Tibial nerve (tissue), 4 donors: ENCODE results near the gene PKP1. TPM values are rescaled to one million over a fixed set of nuclear protein-coding genes. Genes with fewer than 3 reads are reported as not detected.

Experiments used
- DNase-seq, 2 donors: peaks; one replicate each; pipeline ENCODE4 v3.0.0-alpha.2; 2019; ENCODE audit warnings: low spot score in 2 of 2
- H3K27ac ChIP-seq, 4 donors: fragments of 200-600 bp; sonication (generic) in 3 of 4; one replicate each; pipeline ENCODE4 v1.5.1; 2017 to 2019; ENCODE audit warnings: mild to moderate bottlenecking in 1 of 4
- H3K27me3 ChIP-seq, 2 donors: fragments of 200-600 bp; sonication (generic) in 1 of 2; one replicate each; pipeline versions ENCODE4 v1.5.1 to v1.6.0; 2017 to 2019
- H3K36me3 ChIP-seq, 3 donors: fragments of 200-600 bp; sonication (generic); one replicate each; pipeline ENCODE4 v1.5.1; 2018 to 2019
- H3K4me1 ChIP-seq, 4 donors: fragments of 200-600 bp; sonication (generic) in 3 of 4; one replicate each; pipeline ENCODE4 v1.5.1; 2017 to 2019
- H3K4me3 ChIP-seq, 4 donors: fragments of 200-600 bp; sonication (generic) in 3 of 4; one replicate each; pipeline ENCODE4 v1.5.1; 2017 to 2019; ENCODE audit warnings: mild to moderate bottlenecking in 1 of 4, moderate library complexity in 1 of 4
- H3K9me3 ChIP-seq, 4 donors: fragments of 200-600 bp; sonication (generic) in 3 of 4; one replicate each; pipeline ENCODE4 v1.5.1; 2017 to 2019
- CTCF ChIP-seq, 5 experiments: fragments of 200-600 bp in 3 of 5; fragments of 450-650 bp in 2 of 5; sonication (generic) in 3 of 5; IDR thresholded peaks; one replicate each; pipeline ENCODE4 v1.5.1; 2016 to 2019; ENCODE audit warnings: antibody characterized with exemption in 5 of 5, mild to moderate bottlenecking in 3 of 5, moderate library complexity in 2 of 5
- EP300 ChIP-seq, 2 donors: sonication (generic); formaldehyde crosslinking; IDR thresholded peaks; one replicate each; pipeline ENCODE4 v1.6.1; 2017; ENCODE audit warnings: antibody characterized with exemption in 2 of 2, mild to moderate bottlenecking in 1 of 2
- POLR2A ChIP-seq, 2 donors: fragments of 450-650 bp; IDR thresholded peaks; one replicate each; pipeline ENCODE4 v1.6.1; 2017; ENCODE audit warnings: antibody characterized with exemption in 2 of 2, mild to moderate bottlenecking in 2 of 2, moderate library complexity in 2 of 2
- WGBS, 2 donors: methylation state at CpG; one replicate each; pipeline ENCODE4 v1.1.5; 2018; 5-methylcytosine and 5-hydroxymethylcytosine counted together
- total RNA-seq, 4 donors: library from RNA; depleted of rRNA; stranded (reverse); fragments of >200 nt; gene quantifications; one replicate each; pipeline ENCODE4 v1.1.0, GENCODE V29; 2016

The PKP1 gene
- total RNA-seq, 4 donors from 2014 or later, result 0.22 to 0.90 (median 0.39) TPM; not detected in 1

GRCh38 chr1:201327687-201328240 is 44.5 kb downstream of the PKP1 start:
- H3K27ac ChIP-seq, result no peak overlapping the region
- WGBS, 2 donors, result 87 to 93% methylated on average over 7 of the region's 7 CpGs
- H3K27me3 ChIP-seq, result no peaks in the 10 kb centered on the region
- no peaks in the 10 kb centered on the region for H3K9me3 ChIP-seq
- TF ChIP-seq CTCF (IDR thresholded peaks at IDR 0.05) (no peak), POLR2A (IDR thresholded peaks at IDR 0.05) (no peak), EP300 (IDR thresholded peaks at IDR 0.05) (no peak)
- H3K4me3 ChIP-seq, result no peak overlapping the region
- no peak for DNase-seq
- H3K36me3 ChIP-seq, result no peaks in the 10 kb centered on the region
- H3K4me1 ChIP-seq, result no peaks in the 10 kb centered on the region

- Histone ChIP-seq H3K4me1 (no peaks in the 10 kb centered on the region), H3K27me3 (no peaks in the 10 kb centered on the region), H3K4me3 (no peak overlapping the region), H3K9me3 (no peaks in the 10 kb centered on the region), H3K27ac (no peak overlapping the region), H3K36me3 (no peaks in the 10 kb centered on the region)
- no peak for TF ChIP-seq POLR2A (IDR thresholded peaks at IDR 0.05)
- WGBS, 2 donors, result 79 to 81% methylated on average over 4 of the region's 4 CpGs
- DNase-seq, result no peak
Measured at GRCh38 chr1:201328576-201328975, 45.3 kb downstream of the PKP1 start.

DNA sequence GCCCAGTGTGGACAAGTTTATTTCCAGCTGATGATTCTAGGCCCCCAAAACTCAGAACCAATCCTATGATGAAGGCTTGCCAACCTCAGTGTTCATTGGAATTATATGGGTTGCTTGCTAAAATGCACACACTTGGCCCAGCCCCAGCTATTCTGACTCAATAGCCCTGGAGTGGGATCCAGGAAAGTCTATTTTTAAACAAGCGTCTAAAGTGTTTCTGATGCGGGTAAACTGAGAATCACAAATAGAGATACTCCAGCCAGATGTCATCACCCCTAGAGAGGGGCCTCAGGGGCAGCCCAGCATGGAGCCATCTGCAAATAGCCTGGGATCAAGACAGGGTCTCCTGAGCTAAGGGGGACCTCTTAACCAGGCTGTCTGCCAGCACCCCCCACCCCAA is 46.0 kb downstream of the PKP1 start:
- no peak for DNase-seq
- TF ChIP-seq CTCF (IDR thresholded peaks at IDR 0.05), result no peak
- Histone ChIP-seq H3K4me1 (no peaks in the 10 kb centered on the region), H3K27ac (no peak overlapping the region), H3K4me3 (no peak overlapping the region), H3K27me3 (no peaks in the 10 kb centered on the region), H3K36me3 (no peaks in the 10 kb centered on the region), H3K9me3 (no peaks in the 10 kb centered on the region)
- 54 to 59% methylated on average over 2 of the region's 2 CpGs for WGBS, 2 donors

GRCh38 chr1:201329801-201330200 is 46.5 kb downstream of the PKP1 start:
- H3K27me3 ChIP-seq, result no peaks in the 10 kb centered on the region
- TF ChIP-seq EP300 (IDR thresholded peaks at IDR 0.05), result no peak
- TF ChIP-seq POLR2A (IDR thresholded peaks at IDR 0.05), result no peak
- no peak for TF ChIP-seq CTCF (IDR thresholded peaks at IDR 0.05)
- H3K4me3 ChIP-seq, result no peak overlapping the region
- WGBS, 2 donors, result 78 to 89% methylated on average over 4 of the region's 4 CpGs
- DNase-seq, result no peak
- H3K4me1 ChIP-seq, result no peaks in the 10 kb centered on the region
- no peak overlapping the region for H3K27ac ChIP-seq
- no peaks in the 10 kb centered on the region for H3K9me3 ChIP-seq
- H3K36me3 ChIP-seq, result no peaks in the 10 kb centered on the region

GRCh38 chr1:201330541-201330940 is 47.2 kb downstream of the PKP1 start:
- Histone ChIP-seq H3K4me1 (no peaks in the 10 kb centered on the region), H3K9me3 (no peaks in the 10 kb centered on the region), H3K4me3 (no peak overlapping the region), H3K27me3 (no peaks in the 10 kb centered on the region), H3K36me3 (no peaks in the 10 kb centered on the region), H3K27ac (no peak overlapping the region)
- WGBS, 2 donors, result 94 to 100% methylated on average over 2 of the region's 2 CpGs
- DNase-seq, result no peak
- TF ChIP-seq POLR2A (IDR thresholded peaks at IDR 0.05) (no peak), EP300 (IDR thresholded peaks at IDR 0.05) (no peak), CTCF (IDR thresholded peaks at IDR 0.05) (no peak)

- no peaks in the 10 kb centered on the region for H3K27me3 ChIP-seq
- 78 to 81% methylated on average over 7 of the region's 7 CpGs for WGBS, 2 donors
Measured at GRCh38 chr1:201331166-201331565, 47.9 kb downstream of the PKP1 start.

More at GRCh38 chr1:201331166-201331565, 47.9 kb downstream of the PKP1 start:
- no peak for TF ChIP-seq CTCF (IDR thresholded peaks at IDR 0.05)
- TF ChIP-seq EP300 (IDR thresholded peaks at IDR 0.05), result no peak
- no peak for TF ChIP-seq POLR2A (IDR thresholded peaks at IDR 0.05)
- Histone ChIP-seq H3K4me1 (no peaks in the 10 kb centered on the region), H3K27ac (no peak overlapping the region), H3K4me3 (no peak overlapping the region), H3K36me3 (no peaks in the 10 kb centered on the region), H3K9me3 (no peaks in the 10 kb centered on the region)
- DNase-seq, result no peak
